HG02870 (cell line): ENCODE data around the gene AKR1A1.

Experiments
- ATAC-seq: cut with Tn5 transposase; IDR thresholded peaks from one replicate; pipeline ENCODE4 v1.9.1; 2021; ENCODE audit warnings: mild to moderate bottlenecking, moderate library complexity; ENCODE audit not compliant: unreplicated experiment

AKR1A1 gene

GRCh38 chr1:45615885-45616284 lies 65.3 kb downstream of the AKR1A1 start:
- ATAC-seq, result no peak

GRCh38 chr1:45617618-45618017 lies 67.0 kb downstream of the AKR1A1 start:
- ATAC-seq, result no peak

GRCh38 chr1:45619149-45619921 lies 68.7 kb downstream of the AKR1A1 start:
- no peak for ATAC-seq
